ENCODE measurements around the gene GREB1L.

GREB1L gene

GRCh38 chr18:21393986-21394385, 152.0 kb downstream of the GREB1L start:
- H3K27ac ChIP-seq, result no peak overlapping the region
- no peaks in the 10 kb centered on the region for H3K4me1 ChIP-seq (ENCODE audit: control insufficient read depth in 1 of 2, insufficient read depth in 1 of 2, low read depth in 1 of 2, low read length in 1 of 2)
- H3K36me3 ChIP-seq, result no peaks in the 10 kb centered on the region
- H3K4me3 ChIP-seq (ENCODE audit: low read depth in 1 of 2, low read length in 1 of 2), result no peak overlapping the region
- TF ChIP-seq CTCF (IDR thresholded peaks at IDR 0.05), result no peak
- peaks cover 5% of the 10 kb centered on the region for H3K27me3 ChIP-seq
- H3K9me3 ChIP-seq, result no peaks in the 10 kb centered on the region

GRCh38 chr18:21398121-21398520, 156.1 kb downstream of the GREB1L start:
- H3K4me3 ChIP-seq (ENCODE audit: low read depth in 1 of 2, low read length in 1 of 2), result no peak overlapping the region
- TF ChIP-seq CTCF (IDR thresholded peaks at IDR 0.05), result no peak
- no peaks in the 10 kb centered on the region for H3K4me1 ChIP-seq (ENCODE audit: control insufficient read depth in 1 of 2, insufficient read depth in 1 of 2, low read depth in 1 of 2, low read length in 1 of 2)
- H3K36me3 ChIP-seq, result no peaks in the 10 kb centered on the region
- no peaks in the 10 kb centered on the region for H3K9me3 ChIP-seq
- no peaks in the 10 kb centered on the region for H3K27me3 ChIP-seq
- no peak overlapping the region for H3K27ac ChIP-seq

GRCh38 chr18:21402272-21402671, 160.2 kb downstream of the GREB1L start:
- no peak overlapping the region for H3K27ac ChIP-seq
- H3K4me1 ChIP-seq (ENCODE audit: control insufficient read depth in 1 of 2, insufficient read depth in 1 of 2, low read depth in 1 of 2, low read length in 1 of 2), result no peaks in the 10 kb centered on the region
- no peak overlapping the region for H3K4me3 ChIP-seq (ENCODE audit: low read depth in 1 of 2, low read length in 1 of 2)
- no peaks in the 10 kb centered on the region for H3K36me3 ChIP-seq
- no peaks in the 10 kb centered on the region for H3K27me3 ChIP-seq
- H3K9me3 ChIP-seq, result no peaks in the 10 kb centered on the region
- TF ChIP-seq CTCF (IDR thresholded peaks at IDR 0.05), result no peak

GRCh38 chr18:21404426-21404825, 162.4 kb downstream of the GREB1L start:
- no peak for TF ChIP-seq CTCF (IDR thresholded peaks at IDR 0.05)

GRCh38 chr18:21406116-21406515, 164.1 kb downstream of the GREB1L start:
- no peak for TF ChIP-seq CTCF (IDR thresholded peaks at IDR 0.05)

More at GRCh38 chr18:21404426-21404825, 162.4 kb downstream of the GREB1L start:
- Histone ChIP-seq H3K9me3 (no peaks in the 10 kb centered on the region), H3K27me3 (no peaks in the 10 kb centered on the region), H3K27ac (no peak overlapping the region), H3K4me1 (ENCODE audit: control insufficient read depth in 1 of 2, insufficient read depth in 1 of 2, low read depth in 1 of 2, low read length in 1 of 2) (no peaks in the 10 kb centered on the region), H3K36me3 (no peaks in the 10 kb centered on the region), H3K4me3 (ENCODE audit: low read depth in 1 of 2, low read length in 1 of 2) (no peak overlapping the region)

GRCh38 chr18:21408681-21409080, 166.6 kb downstream of the GREB1L start:
- H3K27ac ChIP-seq, result no peak overlapping the region
- H3K27me3 ChIP-seq, result no peaks in the 10 kb centered on the region
- no peak overlapping the region for H3K4me3 ChIP-seq (ENCODE audit: low read depth in 1 of 2, low read length in 1 of 2)
- no peaks in the 10 kb centered on the region for H3K36me3 ChIP-seq
- TF ChIP-seq CTCF (IDR thresholded peaks at IDR 0.05), result no peak
- no peaks in the 10 kb centered on the region for H3K9me3 ChIP-seq
- no peaks in the 10 kb centered on the region for H3K4me1 ChIP-seq (ENCODE audit: control insufficient read depth in 1 of 2, insufficient read depth in 1 of 2, low read depth in 1 of 2, low read length in 1 of 2)

More at GRCh38 chr18:21406116-21406515, 164.1 kb downstream of the GREB1L start:
- no peak overlapping the region for H3K27ac ChIP-seq
- H3K4me3 ChIP-seq (ENCODE audit: low read depth in 1 of 2, low read length in 1 of 2), result no peak overlapping the region
- H3K4me1 ChIP-seq (ENCODE audit: control insufficient read depth in 1 of 2, insufficient read depth in 1 of 2, low read depth in 1 of 2, low read length in 1 of 2), result no peaks in the 10 kb centered on the region
- H3K27me3 ChIP-seq, result no peaks in the 10 kb centered on the region
- H3K36me3 ChIP-seq, result no peaks in the 10 kb centered on the region
- H3K9me3 ChIP-seq, result no peaks in the 10 kb centered on the region

Measured in neutrophil (primary cell).